Measurements from ENCODE around the gene TNFAIP8L1. TPM values are rescaled to one million over a fixed set of nuclear protein-coding genes. Genes with fewer than 3 reads are reported as not detected.

The TNFAIP8L1 gene
- total and polyA plus RNA-seq, 7 donors: 3.7 to 25.2 (median 18.9) TPM

- Histone ChIP-seq H3K27ac (peak overlapping the region in 3 of 4 donors; percentile 95 to 97 (median 95)), H3K9me3 (no peaks in the 10 kb centered on the region), H3K27me3 (no peaks in the 10 kb centered on the region), H3K36me3 (no peaks in the 10 kb centered on the region), H3K4me3 (no peak overlapping the region), H3K4me1 (peaks cover 0 to 61% (median 40%) of the 10 kb centered on the region in 4 donors)
- intact Hi-C loops (cut with DNase I): loop anchor here (10.0 kb wide), 1 partner anchor 678 kb away; no protein-coding TSS in a partner anchor
- TF ChIP-seq, protein P1, sequence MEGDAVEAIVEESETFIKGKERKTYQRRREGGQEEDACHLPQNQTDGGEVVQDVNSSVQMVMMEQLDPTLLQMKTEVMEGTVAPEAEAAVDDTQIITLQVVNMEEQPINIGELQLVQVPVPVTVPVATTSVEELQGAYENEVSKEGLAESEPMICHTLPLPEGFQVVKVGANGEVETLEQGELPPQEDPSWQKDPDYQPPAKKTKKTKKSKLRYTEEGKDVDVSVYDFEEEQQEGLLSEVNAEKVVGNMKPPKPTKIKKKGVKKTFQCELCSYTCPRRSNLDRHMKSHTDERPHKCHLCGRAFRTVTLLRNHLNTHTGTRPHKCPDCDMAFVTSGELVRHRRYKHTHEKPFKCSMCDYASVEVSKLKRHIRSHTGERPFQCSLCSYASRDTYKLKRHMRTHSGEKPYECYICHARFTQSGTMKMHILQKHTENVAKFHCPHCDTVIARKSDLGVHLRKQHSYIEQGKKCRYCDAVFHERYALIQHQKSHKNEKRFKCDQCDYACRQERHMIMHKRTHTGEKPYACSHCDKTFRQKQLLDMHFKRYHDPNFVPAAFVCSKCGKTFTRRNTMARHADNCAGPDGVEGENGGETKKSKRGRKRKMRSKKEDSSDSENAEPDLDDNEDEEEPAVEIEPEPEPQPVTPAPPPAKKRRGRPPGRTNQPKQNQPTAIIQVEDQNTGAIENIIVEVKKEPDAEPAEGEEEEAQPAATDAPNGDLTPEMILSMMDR (IDR thresholded peaks at IDR 0.05): no peak
- no peak for TF ChIP-seq EP300 (IDR thresholded peaks at IDR 0.05)
- TF ChIP-seq POLR2A (IDR thresholded peaks at IDR 0.05): no peak
- TF ChIP-seq POLR2AphosphoS5 (IDR thresholded peaks at IDR 0.05): no peak
- WGBS, 2 donors: 92 to 94% methylated on average over 6 of the region's 6 CpGs
- no peak for DNase-seq
These were observed 3.3 kb downstream of the TNFAIP8L1 start for GRCh38 chr19:4642625-4643024.

- Histone ChIP-seq H3K4me1 (peaks cover 0 to 74% (median 51%) of the 10 kb centered on the region in 4 donors), H3K27me3 (no peaks in the 10 kb centered on the region), H3K36me3 (no peaks in the 10 kb centered on the region), H3K27ac (peak overlapping the region in 3 of 4 donors; percentile 95 to 97 (median 95)), H3K9me3 (no peaks in the 10 kb centered on the region), H3K4me3 (no peak overlapping the region)
- no peak for TF ChIP-seq POLR2AphosphoS5 (IDR thresholded peaks at IDR 0.05)
- TF ChIP-seq POLR2A (IDR thresholded peaks at IDR 0.05): no peak
- no peak for TF ChIP-seq EP300 (IDR thresholded peaks at IDR 0.05)
- TF ChIP-seq, protein P1 (IDR thresholded peaks at IDR 0.05): no peak
- WGBS, 2 donors: 87 to 89% methylated on average over 4 of the region's 4 CpGs
- DNase-seq: no peak
- intact Hi-C loops (cut with DNase I): loop anchor here (10.0 kb wide), 1 partner anchor 681 kb away; no protein-coding TSS in a partner anchor
These were observed 6.4 kb downstream of the TNFAIP8L1 start for GRCh38 chr19:4645718-4646117.

GRCh38 chr19:4647676-4648644 lies 8.6 kb downstream of the TNFAIP8L1 start:
- Histone ChIP-seq H3K27ac (peak overlapping the region; percentile 65 to 97 (median 95)), H3K4me3 (no peak overlapping the region), H3K27me3 (no peaks in the 10 kb centered on the region), H3K4me1 (peaks cover 0 to 53% (median 41%) of the 10 kb centered on the region in 4 donors), H3K36me3 (peaks cover 0 to 16% (median 9%) of the 10 kb centered on the region in 4 donors), H3K9me3 (no peaks in the 10 kb centered on the region)
- peak; percentile 90 for DNase-seq
- intact Hi-C loops (cut with DNase I): loop anchor here (10.0 kb wide), 1 partner anchor 683 kb away; no protein-coding TSS in a partner anchor
- WGBS, 2 donors: 65 to 81% methylated on average over 19 to 20 of the region's 20 CpGs
- TF ChIP-seq POLR2A (IDR thresholded peaks at IDR 0.05) (no peak), EP300 (IDR thresholded peaks at IDR 0.05) (no peak), POLR2AphosphoS5 (IDR thresholded peaks at IDR 0.05) (peak; percentile 25 to 74 (median 52))
- TF ChIP-seq, protein P1 (IDR thresholded peaks at IDR 0.05): peak in 3 of 4 experiments; percentile 5 to 33 (median 25)

GRCh38 chr19:4649392-4650047 lies 10.2 kb downstream of the TNFAIP8L1 start:
- no peak for DNase-seq
- intact Hi-C loops (cut with DNase I): loop anchor here (10.0 kb wide), 1 partner anchor 685 kb away; no protein-coding TSS in a partner anchor
- no peaks in the 10 kb centered on the region for H3K27me3 ChIP-seq
- H3K9me3 ChIP-seq: no peaks in the 10 kb centered on the region
- H3K4me3 ChIP-seq: no peak overlapping the region
- H3K36me3 ChIP-seq: peaks cover 0 to 24% (median 9%) of the 10 kb centered on the region in 4 donors
- 86 to 92% methylated on average over 19 of the region's 19 CpGs for WGBS, 2 donors
- H3K27ac ChIP-seq: peak overlapping the region in 3 of 4 donors; percentile 95 to 97 (median 95)
- peaks cover 0 to 53% (median 41%) of the 10 kb centered on the region in 4 donors for H3K4me1 ChIP-seq
- TF ChIP-seq EP300 (IDR thresholded peaks at IDR 0.05): no peak
- TF ChIP-seq, protein P1 (IDR thresholded peaks at IDR 0.05): no peak
